ENCODE data around the gene TTLL10. TPM values are rescaled to one million over a fixed set of nuclear protein-coding genes. Genes with fewer than 3 reads are reported as not detected.

Gene TTLL10
- total and polyA plus RNA-seq, 2 experiments from 2014 or later: 0.45 TPM; not detected in 1

DNA sequence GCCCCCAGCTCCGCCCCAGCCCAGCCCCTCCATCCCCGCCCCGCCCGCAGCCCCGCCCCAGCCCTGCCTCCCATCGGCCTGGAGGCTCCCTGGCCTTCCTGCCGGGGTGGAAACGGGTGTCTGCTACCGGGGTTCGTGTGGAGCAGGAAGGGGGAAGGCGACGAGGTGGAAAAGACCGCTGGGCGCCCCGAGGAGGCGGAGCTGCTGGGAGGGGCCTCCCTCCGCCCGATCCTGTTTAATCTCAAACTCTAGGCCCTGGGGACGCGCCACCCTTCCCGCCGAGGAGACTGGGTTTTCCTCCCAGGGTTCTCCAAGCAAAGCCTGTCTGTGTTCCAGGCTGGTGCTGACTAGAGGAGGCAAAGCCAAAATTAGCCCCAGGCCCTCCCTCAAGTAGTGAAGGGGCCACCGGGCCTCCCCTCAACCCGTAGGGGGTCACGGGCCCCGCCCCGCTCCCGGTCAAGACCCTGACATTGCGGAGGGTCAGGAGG, 16.2 kb upstream of the TTLL10 start:
- Mint-ChIP-seq H3K4me1 (no peaks in the 10 kb centered on the region; the same call in 1 of the 3 replicates), H3K9me3 (peaks cover 27% of the 10 kb centered on the region), H3K36me3 (ENCODE audit: low read depth) (peaks cover 19% of the 10 kb centered on the region), H3K27ac (no peak overlapping the region), H3K4me3 (peak overlapping the region; percentile 62; the same call in 2 of the 3 replicates), H3K27me3 (ENCODE audit: insufficient read depth, low read depth, poor library complexity) (peaks cover 17% of the 10 kb centered on the region)
- no peaks in the 10 kb centered on the region for H3K9me2 ChIP-seq (ENCODE audit: insufficient read depth)
- TF ChIP-seq, protein P1, sequence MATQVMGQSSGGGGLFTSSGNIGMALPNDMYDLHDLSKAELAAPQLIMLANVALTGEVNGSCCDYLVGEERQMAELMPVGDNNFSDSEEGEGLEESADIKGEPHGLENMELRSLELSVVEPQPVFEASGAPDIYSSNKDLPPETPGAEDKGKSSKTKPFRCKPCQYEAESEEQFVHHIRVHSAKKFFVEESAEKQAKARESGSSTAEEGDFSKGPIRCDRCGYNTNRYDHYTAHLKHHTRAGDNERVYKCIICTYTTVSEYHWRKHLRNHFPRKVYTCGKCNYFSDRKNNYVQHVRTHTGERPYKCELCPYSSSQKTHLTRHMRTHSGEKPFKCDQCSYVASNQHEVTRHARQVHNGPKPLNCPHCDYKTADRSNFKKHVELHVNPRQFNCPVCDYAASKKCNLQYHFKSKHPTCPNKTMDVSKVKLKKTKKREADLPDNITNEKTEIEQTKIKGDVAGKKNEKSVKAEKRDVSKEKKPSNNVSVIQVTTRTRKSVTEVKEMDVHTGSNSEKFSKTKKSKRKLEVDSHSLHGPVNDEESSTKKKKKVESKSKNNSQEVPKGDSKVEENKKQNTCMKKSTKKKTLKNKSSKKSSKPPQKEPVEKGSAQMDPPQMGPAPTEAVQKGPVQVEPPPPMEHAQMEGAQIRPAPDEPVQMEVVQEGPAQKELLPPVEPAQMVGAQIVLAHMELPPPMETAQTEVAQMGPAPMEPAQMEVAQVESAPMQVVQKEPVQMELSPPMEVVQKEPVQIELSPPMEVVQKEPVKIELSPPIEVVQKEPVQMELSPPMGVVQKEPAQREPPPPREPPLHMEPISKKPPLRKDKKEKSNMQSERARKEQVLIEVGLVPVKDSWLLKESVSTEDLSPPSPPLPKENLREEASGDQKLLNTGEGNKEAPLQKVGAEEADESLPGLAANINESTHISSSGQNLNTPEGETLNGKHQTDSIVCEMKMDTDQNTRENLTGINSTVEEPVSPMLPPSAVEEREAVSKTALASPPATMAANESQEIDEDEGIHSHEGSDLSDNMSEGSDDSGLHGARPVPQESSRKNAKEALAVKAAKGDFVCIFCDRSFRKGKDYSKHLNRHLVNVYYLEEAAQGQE (IDR thresholded peaks at IDR 0.05; ENCODE audit: unreplicated experiment): no peak
- peak; percentile 37; the same call in 1 of the 2 replicates for TF ChIP-seq POLR2AphosphoS5 (IDR thresholded peaks at IDR 0.05; ENCODE audit: low read depth)
- no peak for TF ChIP-seq ZNF114 (CRISPR knock-in tag; IDR thresholded peaks at IDR 0.05)
- TF ChIP-seq, protein P2, sequence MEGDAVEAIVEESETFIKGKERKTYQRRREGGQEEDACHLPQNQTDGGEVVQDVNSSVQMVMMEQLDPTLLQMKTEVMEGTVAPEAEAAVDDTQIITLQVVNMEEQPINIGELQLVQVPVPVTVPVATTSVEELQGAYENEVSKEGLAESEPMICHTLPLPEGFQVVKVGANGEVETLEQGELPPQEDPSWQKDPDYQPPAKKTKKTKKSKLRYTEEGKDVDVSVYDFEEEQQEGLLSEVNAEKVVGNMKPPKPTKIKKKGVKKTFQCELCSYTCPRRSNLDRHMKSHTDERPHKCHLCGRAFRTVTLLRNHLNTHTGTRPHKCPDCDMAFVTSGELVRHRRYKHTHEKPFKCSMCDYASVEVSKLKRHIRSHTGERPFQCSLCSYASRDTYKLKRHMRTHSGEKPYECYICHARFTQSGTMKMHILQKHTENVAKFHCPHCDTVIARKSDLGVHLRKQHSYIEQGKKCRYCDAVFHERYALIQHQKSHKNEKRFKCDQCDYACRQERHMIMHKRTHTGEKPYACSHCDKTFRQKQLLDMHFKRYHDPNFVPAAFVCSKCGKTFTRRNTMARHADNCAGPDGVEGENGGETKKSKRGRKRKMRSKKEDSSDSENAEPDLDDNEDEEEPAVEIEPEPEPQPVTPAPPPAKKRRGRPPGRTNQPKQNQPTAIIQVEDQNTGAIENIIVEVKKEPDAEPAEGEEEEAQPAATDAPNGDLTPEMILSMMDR (conservative IDR thresholded peaks at IDR 0.05; ENCODE audit: low read depth in 2 of 2): no peak
- no peak for TF ChIP-seq EZH2 (IDR thresholded peaks at IDR 0.05; ENCODE audit: low read depth, unreplicated experiment)
- no peak for TF ChIP-seq EZH2phosphoT487 (IDR thresholded peaks at IDR 0.05; ENCODE audit: unreplicated experiment)
- no peak for TF ChIP-seq JUNB (IDR thresholded peaks at IDR 0.05; ENCODE audit: unreplicated experiment)
- H3K4me1 ChIP-seq (ENCODE audit: insufficient read depth): peaks cover 4% of the 10 kb centered on the region; the same call in 1 of the 2 replicates
- peak overlapping the region; percentile 63; the same call in 1 of the 2 replicates for H2AFZ ChIP-seq
- H3K79me2 ChIP-seq (replicated peaks; ENCODE audit: insufficient read depth): no peaks in the 10 kb centered on the region
- ATAC-seq (peak; percentile 70), DNase-seq (ENCODE audit: low spot score) (peak; percentile 81)
- H3K4me2 ChIP-seq: peak overlapping the region; percentile 88
- H3K27ac ChIP-seq (ENCODE audit: low read depth): peak overlapping the region; percentile 83
- no peaks in the 10 kb centered on the region for H4K20me1 ChIP-seq (replicated peaks; ENCODE audit: insufficient read depth)
- H3K27me3 ChIP-seq (ENCODE audit: insufficient read depth): no peaks in the 10 kb centered on the region
- H3K4me3 ChIP-seq: peak overlapping the region; percentile 66
- H3F3A ChIP-seq (replicated peaks; ENCODE audit: low read depth): 0 out of 2 replicates have a peak, but pooled peaks cover 8% of the 10 kb centered on the region
- H3K36me3 ChIP-seq (ENCODE audit: insufficient read depth): no peaks in the 10 kb centered on the region

DNA sequence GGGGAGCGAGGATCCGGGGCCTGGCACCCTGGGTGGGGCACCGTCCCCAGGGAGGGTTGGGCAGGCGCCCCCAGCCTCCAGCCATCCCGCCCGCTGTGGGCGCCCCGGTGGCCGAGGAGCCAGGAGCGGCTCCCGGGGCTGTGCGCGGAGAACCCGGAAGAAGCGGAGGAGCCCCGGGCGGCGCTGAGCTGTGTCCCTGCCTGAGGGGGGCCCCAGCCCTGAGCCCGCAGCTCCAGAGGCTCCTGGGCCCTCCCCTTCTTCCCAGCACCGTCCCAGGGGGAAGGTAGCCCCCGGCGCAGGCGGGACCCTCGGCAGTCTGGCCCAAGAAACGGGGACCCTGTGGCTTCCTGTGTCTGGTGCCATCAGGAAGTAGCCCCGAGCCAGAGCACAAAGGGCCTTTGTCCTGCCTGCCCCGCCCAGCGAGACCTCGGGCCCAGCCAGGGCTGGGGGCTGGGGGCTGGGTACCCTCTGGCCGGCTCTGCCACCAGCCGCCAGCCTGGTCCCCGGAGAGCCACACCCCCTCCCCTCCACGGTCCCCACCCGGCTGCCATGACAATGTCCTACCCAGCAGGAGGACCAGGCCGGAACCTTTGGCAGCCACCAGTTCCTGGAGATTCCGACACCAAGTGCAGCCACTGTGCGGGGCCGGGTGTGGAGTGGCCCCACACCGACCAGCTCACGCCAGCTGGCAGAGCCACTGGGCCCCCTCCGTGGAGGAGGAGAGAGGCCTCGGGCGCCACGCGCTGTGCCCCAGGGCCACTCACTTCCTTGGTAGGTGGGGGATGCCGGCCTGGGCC, 15.6 kb upstream of the TTLL10 start:
- Mint-ChIP-seq H3K4me1 (no peaks in the 10 kb centered on the region; the same call in 1 of the 3 replicates), H3K36me3 (ENCODE audit: low read depth) (peaks cover 13% of the 10 kb centered on the region), H3K27ac (no peak overlapping the region), H3K27me3 (ENCODE audit: insufficient read depth, low read depth, poor library complexity) (peaks cover 13% of the 10 kb centered on the region), H3K9me3 (peaks cover 21% of the 10 kb centered on the region), H3K4me3 (0 out of 3 replicates have a peak overlapping the region, but pooled peaks have one; percentile 19)
- no peaks in the 10 kb centered on the region for H3K36me3 ChIP-seq (ENCODE audit: insufficient read depth)
- ATAC-seq: peak; percentile 40
- H3K4me3 ChIP-seq: peak overlapping the region; percentile 66
- H4K20me1 ChIP-seq (replicated peaks; ENCODE audit: insufficient read depth): no peaks in the 10 kb centered on the region
- H3K79me2 ChIP-seq (replicated peaks; ENCODE audit: insufficient read depth): no peaks in the 10 kb centered on the region
- no peaks in the 10 kb centered on the region for H3K27me3 ChIP-seq (ENCODE audit: insufficient read depth)
- TF ChIP-seq POLR2AphosphoS5 (IDR thresholded peaks at IDR 0.05; ENCODE audit: low read depth) (peak; percentile 37; the same call in 1 of the 2 replicates), EZH2phosphoT487 (IDR thresholded peaks at IDR 0.05; ENCODE audit: unreplicated experiment) (no peak)
- H3K4me1 ChIP-seq (ENCODE audit: insufficient read depth): peaks cover 4% of the 10 kb centered on the region; the same call in 1 of the 2 replicates
- H3K9me2 ChIP-seq (ENCODE audit: insufficient read depth): no peaks in the 10 kb centered on the region
- peak overlapping the region; percentile 83 for H3K27ac ChIP-seq (ENCODE audit: low read depth)
- H3K4me2 ChIP-seq: peak overlapping the region; percentile 88
- H3F3A ChIP-seq (replicated peaks; ENCODE audit: low read depth): 0 out of 2 replicates have a peak, but pooled peaks cover 3% of the 10 kb centered on the region
- peak overlapping the region; percentile 63 for H2AFZ ChIP-seq
- peak; percentile 77 for DNase-seq (ENCODE audit: low spot score)

Measured in GM23338 (cell line).